K562 (cell line): ENCODE measurements around the gene GNG3. TPM values are rescaled to one million over a fixed set of nuclear protein-coding genes. Genes with fewer than 3 reads are reported as not detected.

Experiments used
- CAMTA2 ChIP-seq: fragments of 250-450 bp; sonication (Bioruptor Pico); conservative IDR thresholded peaks from 2 replicates; pipeline ENCODE4 v1.5.1; 2022
- CXXC5 ChIP-seq: fragments of 250-450 bp; sonication (Bioruptor Pico); IDR thresholded peaks from 2 replicates; pipeline ENCODE4 v1.8.0; 2022; ENCODE audit warnings: inconsistent platforms, mild to moderate bottlenecking, moderate library complexity
- DPF2 ChIP-seq: fragments of 450-650 bp; IDR thresholded peaks from 2 replicates; pipeline ENCODE4 v1.6.1; 2016
- HMGN3 ChIP-seq: IDR thresholded peaks from 2 replicates; pipeline ENCODE4 v1.6.1; 2011; ENCODE audit warnings: borderline replicate concordance, low read depth, mild to moderate bottlenecking, mixed read lengths, low read length; ENCODE audit not compliant: insufficient read length; ENCODE audit errors: extremely low read depth
- JUN ChIP-seq, 2 experiments: sonication (generic) in 1 of 2; formaldehyde crosslinking in 1 of 2; IDR thresholded peaks; 2 replicates each; pipeline versions ENCODE4 v1.6.1 to v1.8.0; 2012 to 2022; ENCODE audit warnings: borderline replicate concordance in 2 of 2, mild to moderate bottlenecking in 2 of 2, improper control_type of control experiment in 1 of 2, low read depth in 1 of 2, low read length in 1 of 2, missing genetic modification reagents in 1 of 2
- LCOR ChIP-seq: sonication (generic); formaldehyde crosslinking; IDR thresholded peaks from 2 replicates; pipeline ENCODE4 v1.8.0; 2022; ENCODE audit warnings: mild to moderate bottlenecking, missing genetic modification reagents
- MAFG ChIP-seq: fragments of 450-650 bp; conservative IDR thresholded peaks from 2 replicates; pipeline ENCODE4 v1.6.1; 2016; ENCODE audit warnings: missing genetic modification characterization, missing compliant biosample characterization
- MAFK ChIP-seq: IDR thresholded peaks from 2 replicates; pipeline ENCODE4 v1.6.1; 2011; ENCODE audit warnings: low read length, improper control_type of control experiment
- MECOM ChIP-seq: fragments of 250-450 bp; sonication (Bioruptor Pico); IDR thresholded peaks from 2 replicates; pipeline ENCODE4 v1.8.0; 2022; ENCODE audit warnings: inconsistent platforms
- MYNN ChIP-seq, 2 experiments: sonication (generic); formaldehyde crosslinking in 1 of 2; IDR thresholded peaks; 2 replicates each; pipeline versions ENCODE4 v1.5.0 to v1.6.1; 2016 to 2020; ENCODE audit warnings: antibody characterized with exemption in 1 of 2, missing genetic modification reagents in 1 of 2
- NFIC ChIP-seq: fragments of 450-650 bp; IDR thresholded peaks from 2 replicates; pipeline ENCODE4 v1.6.1; 2017; ENCODE audit warnings: mild to moderate bottlenecking, inconsistent platforms
- NFIX ChIP-seq: fragments of 250-450 bp; sonication (Bioruptor Pico); IDR thresholded peaks from 2 replicates; pipeline ENCODE4 v1.4.0; 2020; ENCODE audit warnings: low read depth, mild to moderate bottlenecking, moderate library complexity
- NRF1 ChIP-seq, 2 experiments: fragments of 450-650 bp; IDR thresholded peaks in 1 of 2; conservative IDR thresholded peaks in 1 of 2; 2 replicates each; pipeline ENCODE4 v1.6.1; 2014; ENCODE audit warnings: mild to moderate bottlenecking in 2 of 2
- OTX1 ChIP-seq: fragments of 450-650 bp; formaldehyde crosslinking; IDR thresholded peaks from 2 replicates; pipeline ENCODE4 v1.4.0; 2022; ENCODE audit warnings: mild to moderate bottlenecking
- PML ChIP-seq: IDR thresholded peaks from 2 replicates; pipeline ENCODE4 v1.6.1; 2012; ENCODE audit warnings: low read length, inconsistent platforms
- RAD21 ChIP-seq, 2 experiments: fragments of 250-450 bp in 1 of 2; fragments of 450-650 bp in 1 of 2; sonication (Bioruptor Pico) in 1 of 2; formaldehyde crosslinking in 1 of 2; IDR thresholded peaks in 1 of 2; conservative IDR thresholded peaks in 1 of 2; 2 replicates each; pipeline versions ENCODE4 v1.4.0 to v1.8.0; 2020 to 2022; ENCODE audit warnings: mild to moderate bottlenecking in 2 of 2, moderate library complexity in 1 of 2
- RBM25 ChIP-seq: fragments of 200-400 bp; formaldehyde crosslinking; IDR thresholded peaks from 2 replicates; pipeline ENCODE4 v1.6.1; 2018; ENCODE audit warnings: low read length, low read depth, moderate library complexity; ENCODE audit not compliant: severe bottlenecking
- RNF2 ChIP-seq: sonication (generic); IDR thresholded peaks from 2 replicates; pipeline ENCODE4 v1.6.1; 2016
- SOX6 ChIP-seq: fragments of 450-650 bp; IDR thresholded peaks from 2 replicates; pipeline ENCODE4 v1.6.1; 2014; ENCODE audit warnings: mild to moderate bottlenecking
- SUPT5H ChIP-seq: fragments of 450-650 bp; IDR thresholded peaks from 2 replicates; pipeline ENCODE4 v1.6.1; 2016
- ZBED1 ChIP-seq: IDR thresholded peaks from 2 replicates; pipeline ENCODE4 v1.6.1; 2014
- ZBTB17 ChIP-seq: fragments of 450-650 bp; formaldehyde crosslinking; IDR thresholded peaks from 2 replicates; pipeline ENCODE4 v1.4.0; 2020; ENCODE audit warnings: mild to moderate bottlenecking
- ZNF232 ChIP-seq: sonication (generic); formaldehyde crosslinking; IDR thresholded peaks from 2 replicates; pipeline ENCODE4 v1.8.0; 2022; ENCODE audit warnings: mild to moderate bottlenecking, missing genetic modification reagents
- polyA plus RNA-seq, 8 experiments: library from polyadenylated mRNA; depleted of rRNA in 4 of 8; stranded (reverse) in 5 of 8; unstranded in 3 of 8; fragments of >200 nt; fragmentation: Nextera tagmentation in 2 of 8; fragmentation: Illumina TruSeq in 1 of 8; extraction: Ambion mirVana in 2 of 8; extraction: Trizol in 1 of 8; gene quantifications; 2 replicates each; pipeline versions ENCODE4 v1.2.1 to v1.2.3, GENCODE V29; 2011 to 2014; ENCODE audit warnings: inconsistent platforms in 1 of 8, missing spikeins in 1 of 8
- total RNA-seq, 7 experiments: library from RNA; depleted of rRNA in 6 of 7; stranded (reverse); fragments of >200 nt in 6 of 7; fragmentation: Illumina TruSeq in 2 of 7; extraction: Trizol in 2 of 7; gene quantifications; 2 replicates each; pipeline versions ENCODE4 v1.2.1 to v1.2.3, GENCODE V29; 2011 to 2021; ENCODE audit warnings: low replicate concordance in 1 of 7
- TF ChIP-seq, protein P1 (sequence below): fragments of 450-650 bp; IDR thresholded peaks from 2 replicates; pipeline ENCODE4 v1.6.1; 2017; ENCODE audit warnings: antibody characterized with exemption, mild to moderate bottlenecking
- TF ChIP-seq, protein P2 (sequence below): fragments of 450-650 bp; IDR thresholded peaks from 2 replicates; pipeline ENCODE4 v1.6.1; 2016

The GNG3 gene
- total and polyA plus RNA-seq, 9 of the 15 experiments (the other 6 are each of a cell fraction or from before 2014, with no cell fraction given): 0.07 TPM; not detected in 8

DNA sequence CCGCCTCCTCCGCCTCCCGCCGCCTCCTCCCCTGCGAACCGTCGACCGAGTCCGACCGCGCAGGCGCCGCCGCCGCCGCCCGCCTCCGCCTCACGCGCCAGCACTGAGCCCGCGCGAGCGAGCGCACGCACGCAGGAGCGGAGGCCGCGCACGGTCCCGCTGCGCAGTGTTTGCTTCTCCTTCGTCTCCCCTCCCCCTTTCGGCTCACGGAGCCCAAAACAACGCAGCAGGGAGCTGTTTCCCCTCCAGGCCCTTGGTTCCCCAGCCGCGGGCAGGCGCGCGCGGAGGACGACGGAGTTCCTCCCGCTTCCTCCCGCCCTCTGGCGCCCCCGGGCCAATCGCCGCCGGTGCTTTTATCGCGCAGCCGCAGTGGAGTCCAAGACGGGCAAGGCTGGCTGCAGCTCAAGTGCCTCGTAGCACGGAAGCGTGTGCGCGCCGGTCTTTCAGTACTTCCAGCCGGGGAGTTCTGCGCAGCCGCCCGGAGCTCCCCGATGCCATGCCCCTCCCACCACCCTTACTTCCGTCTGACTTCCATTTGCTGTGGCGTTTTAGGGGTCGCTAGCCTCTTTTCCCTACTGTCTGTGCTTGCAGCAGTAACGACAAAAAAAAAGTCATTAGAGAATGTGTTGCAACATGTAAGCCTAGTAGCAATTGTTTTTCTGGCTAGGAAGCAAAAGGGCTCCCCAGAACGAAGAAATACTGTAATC, 19.8 kb downstream of the GNG3 start, which contains the start of gene HNRNPUL2 (continued):
- TF ChIP-seq, protein P1, sequence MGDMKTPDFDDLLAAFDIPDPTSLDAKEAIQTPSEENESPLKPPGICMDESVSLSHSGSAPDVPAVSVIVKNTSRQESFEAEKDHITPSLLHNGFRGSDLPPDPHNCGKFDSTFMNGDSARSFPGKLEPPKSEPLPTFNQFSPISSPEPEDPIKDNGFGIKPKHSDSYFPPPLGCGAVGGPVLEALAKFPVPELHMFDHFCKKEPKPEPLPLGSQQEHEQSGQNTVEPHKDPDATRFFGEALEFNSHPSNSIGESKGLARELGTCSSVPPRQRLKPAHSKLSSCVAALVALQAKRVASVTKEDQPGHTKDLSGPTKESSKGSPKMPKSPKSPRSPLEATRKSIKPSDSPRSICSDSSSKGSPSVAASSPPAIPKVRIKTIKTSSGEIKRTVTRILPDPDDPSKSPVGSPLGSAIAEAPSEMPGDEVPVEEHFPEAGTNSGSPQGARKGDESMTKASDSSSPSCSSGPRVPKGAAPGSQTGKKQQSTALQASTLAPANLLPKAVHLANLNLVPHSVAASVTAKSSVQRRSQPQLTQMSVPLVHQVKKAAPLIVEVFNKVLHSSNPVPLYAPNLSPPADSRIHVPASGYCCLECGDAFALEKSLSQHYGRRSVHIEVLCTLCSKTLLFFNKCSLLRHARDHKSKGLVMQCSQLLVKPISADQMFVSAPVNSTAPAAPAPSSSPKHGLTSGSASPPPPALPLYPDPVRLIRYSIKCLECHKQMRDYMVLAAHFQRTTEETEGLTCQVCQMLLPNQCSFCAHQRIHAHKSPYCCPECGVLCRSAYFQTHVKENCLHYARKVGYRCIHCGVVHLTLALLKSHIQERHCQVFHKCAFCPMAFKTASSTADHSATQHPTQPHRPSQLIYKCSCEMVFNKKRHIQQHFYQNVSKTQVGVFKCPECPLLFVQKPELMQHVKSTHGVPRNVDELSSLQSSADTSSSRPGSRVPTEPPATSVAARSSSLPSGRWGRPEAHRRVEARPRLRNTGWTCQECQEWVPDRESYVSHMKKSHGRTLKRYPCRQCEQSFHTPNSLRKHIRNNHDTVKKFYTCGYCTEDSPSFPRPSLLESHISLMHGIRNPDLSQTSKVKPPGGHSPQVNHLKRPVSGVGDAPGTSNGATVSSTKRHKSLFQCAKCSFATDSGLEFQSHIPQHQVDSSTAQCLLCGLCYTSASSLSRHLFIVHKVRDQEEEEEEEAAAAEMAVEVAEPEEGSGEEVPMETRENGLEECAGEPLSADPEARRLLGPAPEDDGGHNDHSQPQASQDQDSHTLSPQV: peak; percentile 91; the same call in 1 of the 2 replicates
- TF ChIP-seq JUN (IDR thresholded peaks at IDR 0.05; ENCODE audit: borderline replicate concordance, low read depth, low read length): peak; percentile 52; the same call in 1 of the 2 replicates
- peak; percentile 94; the same call in 1 of the 2 replicates for TF ChIP-seq JUN (CRISPR knock-in tag; IDR thresholded peaks at IDR 0.05; ENCODE audit: borderline replicate concordance)
- TF ChIP-seq OTX1 (CRISPR knock-in tag): peak; percentile 71; the same call in 1 of the 2 replicates
- TF ChIP-seq CXXC5 (CRISPR knock-in tag): peak; percentile 99
- TF ChIP-seq CAMTA2 (CRISPR knock-in tag): 0 out of 2 replicates have a peak, but pooled peaks have one; percentile 84
- no peak for TF ChIP-seq NFIX (CRISPR knock-in tag)
- TF ChIP-seq HMGN3: peak; percentile 87
- TF ChIP-seq SOX6: peak; percentile 67; the same call in 1 of the 2 replicates
- TF ChIP-seq PML: peak; percentile 80; the same call in 1 of the 2 replicates
- 0 out of 2 replicates have a peak, but pooled peaks have one; percentile 24 for TF ChIP-seq DPF2
- TF ChIP-seq NFIC: peak; percentile 55
- TF ChIP-seq SUPT5H: peak; percentile 96
- TF ChIP-seq RAD21 (CRISPR knock-in tag; conservative IDR thresholded peaks at IDR 0.05 in 1 of 2, IDR thresholded peaks at IDR 0.05 in 1 of 2): no peak
- TF ChIP-seq ZBTB17 (CRISPR knock-in tag): peak; percentile 77; the same call in 1 of the 2 replicates
- TF ChIP-seq MAFK: no peak
- no peak for TF ChIP-seq ZNF232 (CRISPR knock-in tag)
- peak; percentile 47 for TF ChIP-seq LCOR (CRISPR knock-in tag)
- TF ChIP-seq MAFG (tag): no peak
- peak; percentile 93 for TF ChIP-seq RNF2
- peak; percentile 61 for TF ChIP-seq RBM25
- peak; percentile 99 for TF ChIP-seq NRF1 (conservative IDR thresholded peaks at IDR 0.05 in 1 of 2, IDR thresholded peaks at IDR 0.05 in 1 of 2)
- no peak for TF ChIP-seq ZBED1
- TF ChIP-seq MECOM (CRISPR knock-in tag): no peak
- TF ChIP-seq, protein P2, sequence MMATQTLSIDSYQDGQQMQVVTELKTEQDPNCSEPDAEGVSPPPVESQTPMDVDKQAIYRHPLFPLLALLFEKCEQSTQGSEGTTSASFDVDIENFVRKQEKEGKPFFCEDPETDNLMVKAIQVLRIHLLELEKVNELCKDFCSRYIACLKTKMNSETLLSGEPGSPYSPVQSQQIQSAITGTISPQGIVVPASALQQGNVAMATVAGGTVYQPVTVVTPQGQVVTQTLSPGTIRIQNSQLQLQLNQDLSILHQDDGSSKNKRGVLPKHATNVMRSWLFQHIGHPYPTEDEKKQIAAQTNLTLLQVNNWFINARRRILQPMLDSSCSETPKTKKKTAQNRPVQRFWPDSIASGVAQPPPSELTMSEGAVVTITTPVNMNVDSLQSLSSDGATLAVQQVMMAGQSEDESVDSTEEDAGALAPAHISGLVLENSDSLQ: peak; percentile 43
- 0 out of 2 replicates have a peak, but pooled peaks have one; percentile 37 for TF ChIP-seq MYNN (IDR thresholded peaks at IDR 0.05)
- TF ChIP-seq MYNN (CRISPR knock-in tag; IDR thresholded peaks at IDR 0.05): no peak
